ENCODE data around the gene OTOR. TPM values are rescaled to one million over a fixed set of nuclear protein-coding genes. Genes with fewer than 3 reads are reported as not detected.

The OTOR gene
- total RNA-seq, 1 experiment from 2014 or later: not detected

DNA sequence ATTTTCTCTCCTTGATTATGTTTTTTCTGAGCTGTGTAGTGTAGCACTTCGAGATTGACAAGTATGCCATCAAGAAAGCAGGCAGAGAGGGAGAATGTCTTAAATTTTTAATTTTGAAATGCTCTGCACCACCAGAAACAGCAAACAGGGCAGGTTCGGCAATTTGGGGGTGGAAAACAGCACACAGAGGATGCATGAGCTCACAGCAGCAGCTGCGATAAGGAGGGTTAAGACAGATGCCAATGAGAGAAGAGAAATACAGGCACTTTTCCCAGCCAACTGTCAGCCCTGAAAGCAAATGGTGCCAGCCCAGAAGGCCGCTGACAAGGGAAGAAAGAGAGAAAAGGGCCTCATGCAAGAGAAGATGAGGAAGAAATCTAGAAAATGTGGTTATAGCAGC lies 33.4 kb upstream of the OTOR start:
- no peak for ATAC-seq
- BruUV-seq (replicated peaks): no TSS peak
- CTCF ChIA-PET: no interaction called here

DNA sequence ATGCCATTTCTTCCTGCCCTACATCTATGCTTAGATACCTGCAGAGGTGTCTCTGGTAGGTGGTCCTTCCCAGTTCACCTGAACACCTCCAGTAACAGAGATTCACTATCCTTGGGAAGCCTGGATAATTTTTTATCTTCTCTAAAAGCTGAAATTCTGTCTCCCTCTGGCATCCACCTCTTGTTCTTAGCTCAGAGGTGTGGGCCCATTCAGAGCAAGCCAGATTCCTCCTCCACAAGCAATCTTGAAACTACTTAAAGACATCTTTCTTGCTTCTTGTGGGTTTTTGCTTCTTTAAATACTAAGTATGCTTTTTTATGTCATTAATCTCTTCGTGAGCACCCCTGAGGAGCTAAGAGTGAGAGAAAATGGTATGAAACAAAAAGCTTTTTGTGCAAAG lies 28.7 kb upstream of the OTOR start:
- in situ Hi-C loops (cut with HindIII; ENCODE audit: low pct_unique_long_range_greater_than_20kb, low sequenced_read_pairs): no loop called here
- intact Hi-C loops (cut with micrococcal nuclease; ENCODE audit: unreplicated experiment): no loop called here
- TF ChIP-seq, protein P1, sequence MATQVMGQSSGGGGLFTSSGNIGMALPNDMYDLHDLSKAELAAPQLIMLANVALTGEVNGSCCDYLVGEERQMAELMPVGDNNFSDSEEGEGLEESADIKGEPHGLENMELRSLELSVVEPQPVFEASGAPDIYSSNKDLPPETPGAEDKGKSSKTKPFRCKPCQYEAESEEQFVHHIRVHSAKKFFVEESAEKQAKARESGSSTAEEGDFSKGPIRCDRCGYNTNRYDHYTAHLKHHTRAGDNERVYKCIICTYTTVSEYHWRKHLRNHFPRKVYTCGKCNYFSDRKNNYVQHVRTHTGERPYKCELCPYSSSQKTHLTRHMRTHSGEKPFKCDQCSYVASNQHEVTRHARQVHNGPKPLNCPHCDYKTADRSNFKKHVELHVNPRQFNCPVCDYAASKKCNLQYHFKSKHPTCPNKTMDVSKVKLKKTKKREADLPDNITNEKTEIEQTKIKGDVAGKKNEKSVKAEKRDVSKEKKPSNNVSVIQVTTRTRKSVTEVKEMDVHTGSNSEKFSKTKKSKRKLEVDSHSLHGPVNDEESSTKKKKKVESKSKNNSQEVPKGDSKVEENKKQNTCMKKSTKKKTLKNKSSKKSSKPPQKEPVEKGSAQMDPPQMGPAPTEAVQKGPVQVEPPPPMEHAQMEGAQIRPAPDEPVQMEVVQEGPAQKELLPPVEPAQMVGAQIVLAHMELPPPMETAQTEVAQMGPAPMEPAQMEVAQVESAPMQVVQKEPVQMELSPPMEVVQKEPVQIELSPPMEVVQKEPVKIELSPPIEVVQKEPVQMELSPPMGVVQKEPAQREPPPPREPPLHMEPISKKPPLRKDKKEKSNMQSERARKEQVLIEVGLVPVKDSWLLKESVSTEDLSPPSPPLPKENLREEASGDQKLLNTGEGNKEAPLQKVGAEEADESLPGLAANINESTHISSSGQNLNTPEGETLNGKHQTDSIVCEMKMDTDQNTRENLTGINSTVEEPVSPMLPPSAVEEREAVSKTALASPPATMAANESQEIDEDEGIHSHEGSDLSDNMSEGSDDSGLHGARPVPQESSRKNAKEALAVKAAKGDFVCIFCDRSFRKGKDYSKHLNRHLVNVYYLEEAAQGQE (IDR thresholded peaks at IDR 0.05; ENCODE audit: insufficient read depth in 1 of 2, low read depth in 2 of 2, low read length in 1 of 2): no peak
- TF ChIP-seq TCF7L2 (IDR thresholded peaks at IDR 0.05; ENCODE audit: low read depth, low read length): no peak
- TF ChIP-seq, protein P2, sequence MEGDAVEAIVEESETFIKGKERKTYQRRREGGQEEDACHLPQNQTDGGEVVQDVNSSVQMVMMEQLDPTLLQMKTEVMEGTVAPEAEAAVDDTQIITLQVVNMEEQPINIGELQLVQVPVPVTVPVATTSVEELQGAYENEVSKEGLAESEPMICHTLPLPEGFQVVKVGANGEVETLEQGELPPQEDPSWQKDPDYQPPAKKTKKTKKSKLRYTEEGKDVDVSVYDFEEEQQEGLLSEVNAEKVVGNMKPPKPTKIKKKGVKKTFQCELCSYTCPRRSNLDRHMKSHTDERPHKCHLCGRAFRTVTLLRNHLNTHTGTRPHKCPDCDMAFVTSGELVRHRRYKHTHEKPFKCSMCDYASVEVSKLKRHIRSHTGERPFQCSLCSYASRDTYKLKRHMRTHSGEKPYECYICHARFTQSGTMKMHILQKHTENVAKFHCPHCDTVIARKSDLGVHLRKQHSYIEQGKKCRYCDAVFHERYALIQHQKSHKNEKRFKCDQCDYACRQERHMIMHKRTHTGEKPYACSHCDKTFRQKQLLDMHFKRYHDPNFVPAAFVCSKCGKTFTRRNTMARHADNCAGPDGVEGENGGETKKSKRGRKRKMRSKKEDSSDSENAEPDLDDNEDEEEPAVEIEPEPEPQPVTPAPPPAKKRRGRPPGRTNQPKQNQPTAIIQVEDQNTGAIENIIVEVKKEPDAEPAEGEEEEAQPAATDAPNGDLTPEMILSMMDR (IDR thresholded peaks at IDR 0.05): no peak
- TF ChIP-seq SIN3A (IDR thresholded peaks at IDR 0.05; ENCODE audit: borderline replicate concordance, insufficient read depth, low read depth, low read length): no peak
- no peak for TF ChIP-seq POLR2AphosphoS5 (IDR thresholded peaks at IDR 0.05; ENCODE audit: low read depth, low read length)
- no peak for ATAC-seq
- no peaks in the 10 kb centered on the region for H3K4me1 ChIP-seq (ENCODE audit: control insufficient read depth, insufficient read depth, low read length)
- H3K9me3 ChIP-seq (ENCODE audit: control insufficient read depth, insufficient read depth, low read depth, low read length): no peaks in the 10 kb centered on the region
- CTCF ChIA-PET: interaction anchor here (0.7 kb wide), 1 partner anchor 468 kb away, joined by 5 read pairs; no protein-coding TSS in a partner anchor
- DNase-seq (ENCODE audit: low read depth, low spot score): no peak
- H3K27ac ChIP-seq (ENCODE audit: low read length): no peak overlapping the region
- POLR2A ChIA-PET: no interaction called here
- no TSS peak for BruUV-seq (replicated peaks)
- H3K36me3 ChIP-seq (ENCODE audit: control insufficient read depth, insufficient read depth, low read length): no peaks in the 10 kb centered on the region
- H3K27me3 ChIP-seq (ENCODE audit: control insufficient read depth, insufficient read depth, low read length): peaks cover 16% of the 10 kb centered on the region
- H3K4me3 ChIP-seq (ENCODE audit: low read depth in 2 of 2, low read length in 2 of 2): no peak overlapping the region

More for the DNA sequence above, 33.4 kb upstream of the OTOR start:
- Histone ChIP-seq H3K27me3 (ENCODE audit: control insufficient read depth, insufficient read depth, low read length) (peaks cover 4% of the 10 kb centered on the region; the same call in 1 of the 2 replicates), H3K9me3 (ENCODE audit: control insufficient read depth, insufficient read depth, low read depth, low read length) (no peaks in the 10 kb centered on the region), H3K4me1 (ENCODE audit: control insufficient read depth, insufficient read depth, low read length) (no peaks in the 10 kb centered on the region), H3K27ac (ENCODE audit: low read length) (no peak overlapping the region), H3K36me3 (ENCODE audit: control insufficient read depth, insufficient read depth, low read length) (no peaks in the 10 kb centered on the region), H3K4me3 (ENCODE audit: low read depth in 2 of 2, low read length in 2 of 2) (no peak overlapping the region)
- POLR2A ChIA-PET: no interaction called here
- in situ Hi-C loops (cut with HindIII; ENCODE audit: low pct_unique_long_range_greater_than_20kb, low sequenced_read_pairs) (no loop called here), intact Hi-C loops (cut with micrococcal nuclease; ENCODE audit: unreplicated experiment) (no loop called here)
- no peak for TF ChIP-seq POLR2AphosphoS5 (IDR thresholded peaks at IDR 0.05; ENCODE audit: low read depth, low read length)
- TF ChIP-seq, protein P1 (IDR thresholded peaks at IDR 0.05; ENCODE audit: insufficient read depth in 1 of 2, low read depth in 2 of 2, low read length in 1 of 2): no peak
- no peak for TF ChIP-seq TCF7L2 (IDR thresholded peaks at IDR 0.05; ENCODE audit: low read depth, low read length)
- TF ChIP-seq, protein P2 (IDR thresholded peaks at IDR 0.05): no peak
- TF ChIP-seq SIN3A (IDR thresholded peaks at IDR 0.05; ENCODE audit: borderline replicate concordance, insufficient read depth, low read depth, low read length): no peak
- DNase-seq (ENCODE audit: low read depth, low spot score): no peak

All from Panc1 (cell line).